ENCODE results near the gene EEF2.
"Not testable (repeated sequence)": the region's sequence is repeated elsewhere in the genome, so short reads cannot be mapped to it uniquely, and the experiment has no call there.

EEF2 gene

GRCh38 chr19:3968556-3969434 lies 16.5 kb downstream of the EEF2 start:
- DNase-seq, result no peak

- not testable (repeated sequence) for DNase-seq
Observed at GRCh38 chr19:3967983-3968382, 17.3 kb downstream of the EEF2 start.

DNA sequence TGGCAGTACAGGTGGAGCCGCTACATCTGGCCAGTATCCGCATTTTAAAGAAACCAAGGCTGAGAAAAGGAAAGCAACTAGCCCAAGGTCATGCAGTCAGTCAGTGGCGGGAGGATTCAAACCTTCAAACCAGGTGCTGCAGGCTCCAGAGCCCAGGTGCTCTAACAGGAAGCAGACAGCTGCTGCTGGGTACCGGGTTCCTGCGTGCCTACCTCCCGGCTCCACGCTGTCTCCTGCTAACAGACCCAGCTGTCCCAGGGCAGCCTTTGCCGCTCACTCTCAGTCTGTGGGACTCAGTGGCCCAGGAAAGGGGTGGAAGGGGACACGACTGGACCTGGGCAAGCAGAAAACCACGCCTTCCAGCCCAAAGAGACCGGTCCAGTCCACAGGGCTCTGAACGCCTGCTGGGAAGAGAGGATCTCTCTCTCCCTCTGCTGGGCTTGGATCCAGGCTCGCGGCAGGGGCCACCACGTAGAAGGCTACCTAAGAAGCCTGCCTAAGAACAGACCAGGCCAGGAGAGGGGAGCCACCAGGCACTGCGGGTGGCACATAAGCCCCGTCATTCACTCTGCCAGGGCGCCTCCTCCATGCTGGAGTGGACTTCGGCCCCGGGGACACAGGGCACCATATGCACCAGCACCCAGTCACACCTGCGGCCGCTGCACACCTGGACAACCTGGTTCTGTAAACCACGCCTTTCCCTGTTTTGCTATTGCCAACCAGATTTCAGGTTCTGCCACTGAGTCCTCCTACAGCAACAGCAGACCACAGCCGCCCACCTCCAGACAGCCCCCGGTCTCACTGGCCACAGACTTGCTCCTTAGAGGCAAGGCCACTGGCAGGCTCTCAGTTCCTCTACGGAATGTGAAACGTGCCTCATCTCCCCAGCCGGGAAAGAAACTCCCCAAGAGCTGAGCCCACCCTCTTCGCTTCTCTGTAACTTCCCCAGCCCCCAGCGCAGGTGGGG lies 18.9 kb downstream of the EEF2 start:
- no peak for DNase-seq

DNA sequence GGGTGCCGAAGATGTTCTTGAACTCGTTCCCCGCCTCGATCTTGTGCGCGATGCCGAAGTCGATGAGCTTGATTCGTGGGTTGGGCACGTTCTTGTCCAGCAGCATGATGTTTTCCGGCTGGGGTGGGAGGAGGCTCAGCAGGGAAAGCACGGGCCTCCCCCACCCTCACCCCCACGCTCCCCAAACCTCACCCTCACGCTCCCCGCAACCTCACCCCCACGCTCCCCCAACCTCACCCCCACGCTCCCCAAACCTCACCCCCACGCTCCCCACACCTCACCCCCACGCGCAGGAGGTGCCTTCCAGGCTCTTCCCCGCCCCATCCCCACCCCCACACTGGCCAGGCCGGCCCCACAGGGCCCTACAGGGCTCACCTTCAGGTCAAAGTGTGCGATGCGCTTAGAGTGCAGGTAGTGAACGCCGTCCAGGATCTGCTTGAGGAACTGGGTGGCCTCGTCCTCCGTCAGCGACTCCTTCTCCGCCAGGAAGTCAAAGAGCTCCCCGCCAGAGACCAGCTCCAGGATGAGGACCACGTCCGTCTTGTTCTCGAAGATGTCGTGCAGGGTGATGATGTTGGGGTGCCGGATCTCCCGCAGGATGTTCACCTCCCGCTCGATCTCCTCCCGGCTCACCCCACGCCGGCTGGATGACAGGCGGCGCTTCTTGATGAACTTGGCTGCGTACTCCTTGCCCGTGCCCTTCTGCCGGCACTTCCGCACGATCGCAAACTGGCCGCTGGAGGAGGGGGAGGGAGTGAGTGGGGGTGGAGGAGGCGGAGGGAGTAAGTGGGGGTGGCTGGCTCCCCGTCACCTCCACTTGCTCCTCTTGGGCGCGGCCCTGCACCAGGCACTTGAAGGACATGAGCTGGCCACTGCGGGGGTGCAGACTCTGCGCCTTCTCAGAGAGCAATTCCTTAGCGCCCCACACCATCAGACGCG lies 20.7 kb downstream of the EEF2 start:
- no peak for DNase-seq

- DNase-seq, result no peak
Observed at GRCh38 chr19:3963458-3964255, 21.6 kb downstream of the EEF2 start.

DNA sequence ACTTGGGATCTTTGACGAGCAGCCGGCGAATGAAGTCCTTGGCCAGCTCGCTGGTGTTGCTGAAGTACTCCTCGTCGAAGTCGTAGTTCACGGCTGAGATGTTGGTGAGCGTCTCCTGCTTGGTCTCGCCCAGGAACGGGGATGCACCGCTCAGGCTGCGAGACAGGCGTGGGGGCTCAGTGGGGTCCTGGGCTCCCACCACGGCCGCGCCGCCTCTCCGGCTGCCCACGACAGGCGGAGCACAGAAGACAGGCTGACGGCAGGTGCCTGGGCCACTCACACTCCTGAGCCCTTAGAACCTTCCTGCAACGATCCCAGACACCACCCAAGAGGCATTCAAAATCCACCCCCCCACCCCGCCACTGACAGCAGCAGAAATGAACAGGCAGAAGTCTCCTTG lies 24.3 kb downstream of the EEF2 start:
- DNase-seq, result no peak

- no peak for DNase-seq
Observed at GRCh38 chr19:3959766-3960131, 25.5 kb downstream of the EEF2 start.

DNA sequence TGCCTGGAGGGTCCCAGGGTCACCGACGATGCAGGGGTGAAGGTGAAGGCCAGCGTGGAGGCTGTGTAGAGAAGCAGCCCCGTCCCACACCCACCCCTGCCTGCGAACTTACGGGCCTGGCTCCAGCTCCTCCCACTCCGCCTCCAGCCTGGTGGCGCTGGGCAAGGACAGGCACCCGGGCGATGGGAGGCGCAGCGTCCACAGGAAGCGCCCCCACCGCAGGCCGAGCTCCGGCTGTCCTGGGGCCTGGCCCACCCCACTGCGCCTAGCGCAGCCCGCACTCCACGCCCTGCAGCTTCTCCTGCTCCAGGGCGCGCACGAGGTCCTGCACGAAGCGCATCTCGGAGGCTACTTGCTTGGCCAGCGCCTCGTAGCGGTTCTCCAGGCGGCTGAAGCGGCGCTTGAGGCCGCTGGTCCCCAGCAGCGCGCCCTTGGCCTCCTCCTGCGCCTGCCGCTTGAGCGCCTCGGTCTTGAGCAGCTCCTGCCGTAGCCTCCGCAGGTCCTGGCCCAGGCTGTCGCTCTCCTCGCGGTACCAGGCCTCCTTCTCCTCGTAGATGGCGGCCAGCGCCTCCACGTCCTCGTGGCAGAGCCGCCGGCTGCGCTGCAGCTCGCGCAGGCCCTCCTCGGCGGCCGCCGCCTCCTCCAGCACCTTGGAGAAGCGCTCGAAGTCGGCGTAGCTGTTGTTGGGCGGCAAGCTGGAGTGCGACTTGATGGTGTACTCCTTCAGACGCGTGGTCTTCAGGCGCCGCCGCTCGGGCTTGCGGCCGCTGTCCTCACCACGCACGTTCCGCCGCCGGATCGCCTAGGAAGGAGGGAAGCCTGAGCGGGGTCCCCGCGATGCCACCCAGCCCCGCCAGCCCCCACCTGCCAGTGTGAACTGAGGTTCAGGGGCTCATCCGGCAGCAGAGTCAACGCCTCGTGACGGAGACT lies 26.2 kb downstream of the EEF2 start:
- DNase-seq, result no peak

GRCh38 chr19:3955688-3956087 lies 29.6 kb downstream of the EEF2 start:
- DNase-seq, result no peak

DNA sequence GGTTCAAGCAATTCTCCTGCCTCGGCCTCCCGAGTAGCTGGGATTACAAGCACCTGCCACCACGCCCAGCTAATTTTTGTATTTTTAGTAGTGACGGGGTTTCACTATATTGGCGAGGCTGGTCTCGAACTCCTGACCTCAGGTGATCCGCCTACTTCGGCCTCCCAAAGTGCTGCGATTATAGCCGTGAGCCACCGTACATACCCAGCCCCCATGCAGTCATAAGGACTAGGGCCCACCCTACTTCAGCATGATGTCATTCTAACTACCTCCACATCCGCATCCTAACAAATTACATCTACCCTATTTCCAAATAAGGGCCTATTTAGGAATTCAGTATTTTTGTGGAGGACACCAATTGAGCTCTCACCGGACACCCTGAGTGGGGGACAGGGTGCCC lies 30.0 kb downstream of the EEF2 start:
- DNase-seq, result not testable (repeated sequence)

DNA sequence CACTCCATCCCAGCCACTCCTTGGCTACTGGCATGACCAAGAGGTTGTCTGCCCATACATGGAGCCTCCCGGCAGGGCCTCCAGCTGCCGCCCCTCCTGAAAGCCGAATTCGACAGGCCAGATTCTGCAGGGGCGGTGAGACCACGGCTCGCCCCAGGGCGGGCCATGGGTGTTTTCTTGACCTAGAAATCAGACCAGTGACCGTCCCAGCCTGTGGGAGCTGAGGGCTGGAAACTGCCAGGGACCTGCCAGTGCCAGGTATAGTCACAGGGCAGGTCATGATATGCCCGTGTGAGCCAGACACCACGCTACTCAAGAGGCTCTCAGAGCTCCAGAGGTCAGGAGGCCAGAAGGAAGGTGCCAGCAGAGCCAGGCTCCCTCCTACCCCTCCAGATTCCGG lies 31.2 kb downstream of the EEF2 start:
- no peak for DNase-seq

DNA sequence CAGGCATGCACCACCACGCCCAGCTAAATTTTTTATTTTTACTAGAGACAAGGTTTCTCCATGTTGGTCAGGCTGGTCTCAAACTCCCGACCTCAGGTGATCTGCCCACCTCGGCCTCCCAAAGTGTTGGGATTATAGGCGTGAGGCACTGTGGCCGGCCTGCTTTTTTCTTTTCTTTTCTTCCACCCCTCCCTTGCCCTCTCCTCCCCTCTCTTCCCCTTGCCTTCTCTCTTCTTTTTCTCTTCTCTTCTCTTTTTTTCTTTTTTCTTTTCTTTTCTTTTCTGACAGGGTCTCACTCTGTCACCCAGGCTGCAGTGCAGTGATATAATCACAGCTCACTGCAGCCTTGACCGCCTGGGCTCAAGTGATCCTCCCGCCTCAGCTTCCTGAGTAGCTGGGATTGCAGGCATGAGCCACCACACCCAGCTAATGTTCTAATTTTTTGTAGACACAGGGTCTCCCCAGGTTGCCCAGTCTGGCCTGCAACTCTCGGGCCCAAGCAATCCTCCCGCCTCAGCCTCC lies 32.4 kb downstream of the EEF2 start:
- DNase-seq, result not testable (repeated sequence)

DNA sequence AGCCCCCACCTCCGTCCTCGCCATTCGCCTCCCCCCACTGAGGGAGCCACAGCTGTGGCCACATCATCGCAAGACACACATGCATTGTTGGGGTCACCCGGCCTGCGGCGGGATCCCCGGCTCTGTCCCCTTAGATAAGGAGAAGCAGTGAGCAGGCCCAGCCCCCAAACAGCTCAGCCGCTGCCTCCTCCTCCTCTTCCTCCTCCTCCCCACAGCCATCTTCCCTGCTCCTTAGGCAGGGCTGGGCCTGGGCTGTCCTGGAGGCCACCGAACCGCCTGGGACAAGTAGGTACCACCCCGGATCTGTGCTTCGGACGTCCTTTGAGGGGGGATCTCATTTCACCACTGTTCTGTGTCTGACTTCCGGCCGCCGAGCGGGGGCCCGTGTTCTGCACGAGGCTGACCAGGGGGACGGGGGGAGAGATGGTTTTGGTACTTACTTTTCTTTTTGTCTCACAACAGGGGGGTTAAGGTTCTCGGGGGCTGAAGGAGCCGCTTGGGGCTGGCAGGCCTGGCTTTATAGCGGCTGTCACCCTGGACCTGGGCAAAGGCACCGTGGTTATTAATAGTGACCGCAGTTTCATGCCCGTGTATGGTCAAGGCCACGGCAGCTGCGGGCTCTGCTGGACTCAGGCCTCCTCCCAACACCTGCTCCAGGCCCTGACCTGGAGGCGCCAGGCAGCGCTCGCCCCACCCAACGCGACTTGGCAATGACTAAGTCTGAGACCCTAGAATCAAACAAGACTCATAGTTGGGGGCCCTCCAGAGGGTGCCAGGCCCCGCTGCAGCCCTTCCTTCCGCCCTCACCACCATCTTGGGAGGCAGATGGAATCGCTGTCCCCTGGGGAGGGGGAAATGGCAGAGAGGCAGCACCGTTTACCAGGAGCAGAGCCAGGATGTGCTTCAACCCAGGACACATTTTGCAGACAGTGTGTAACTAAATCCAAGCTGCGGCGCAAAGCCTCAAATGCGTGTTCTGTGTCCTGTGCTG lies 34.1 kb downstream of the EEF2 start:
- DNase-seq, result no peak

DNA sequence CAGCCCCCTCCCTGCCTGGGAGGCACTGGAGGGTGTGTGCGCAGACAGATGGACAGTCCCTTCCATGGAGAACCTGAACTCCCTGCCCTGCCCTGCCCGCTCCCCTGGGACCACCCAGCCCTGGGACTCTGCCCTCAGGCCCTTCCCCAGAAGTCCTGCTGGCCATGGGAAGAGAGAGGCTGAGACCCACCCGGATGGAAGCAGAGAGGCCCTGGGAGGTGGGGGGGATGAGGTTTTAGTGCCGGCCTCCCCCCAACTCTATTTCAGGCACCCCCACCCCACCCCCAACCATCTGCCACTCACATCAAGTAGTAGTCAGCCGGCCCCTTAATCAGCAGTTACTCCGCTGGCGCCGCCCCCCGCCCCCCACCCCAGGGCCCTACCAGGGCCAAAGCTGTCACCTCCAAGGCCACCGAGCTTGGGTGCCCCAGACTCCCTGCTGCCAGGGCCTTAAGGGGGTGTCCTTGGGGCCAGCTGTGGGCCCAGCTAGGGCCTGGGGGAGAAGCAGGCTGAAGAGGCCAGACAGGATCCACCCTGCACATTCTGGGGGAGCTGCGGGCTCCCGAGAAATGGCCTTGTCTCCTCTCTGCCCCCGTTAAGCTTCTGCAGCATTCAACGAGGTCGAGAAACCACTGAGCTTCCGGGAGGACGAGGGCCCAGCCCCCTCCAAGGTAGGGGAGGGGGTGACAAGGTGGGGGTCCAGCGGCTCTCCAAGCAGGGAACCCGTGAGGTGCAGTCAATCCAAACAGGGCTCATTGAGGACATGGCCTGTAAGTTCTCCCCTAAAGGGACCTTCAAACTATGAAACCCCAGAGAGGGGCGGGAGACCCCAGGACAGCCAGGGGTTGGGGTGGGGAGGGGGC lies 35.0 kb downstream of the EEF2 start:
- DNase-seq, result no peak

DNA sequence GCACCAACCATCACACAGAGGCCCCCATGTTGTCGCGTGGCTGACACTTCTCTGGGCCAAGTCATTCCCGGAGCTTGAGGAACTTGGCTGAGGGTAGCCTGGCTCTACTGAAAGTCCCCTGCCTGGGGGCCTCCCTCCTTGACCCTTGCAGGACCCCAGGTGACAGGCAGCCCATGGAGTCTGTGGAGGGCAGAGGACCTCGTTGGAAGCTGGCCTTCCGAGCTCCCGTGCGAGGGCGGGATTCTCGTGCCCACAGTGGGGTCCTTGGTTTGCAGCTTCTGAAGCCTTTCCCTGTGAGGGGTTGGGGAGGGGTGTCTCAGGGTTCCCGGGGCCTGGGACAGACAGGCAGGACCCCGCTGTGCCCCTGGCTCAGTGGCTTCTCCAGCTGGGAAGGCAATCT lies 36.0 kb downstream of the EEF2 start:
- no peak for DNase-seq

- not testable (repeated sequence) for DNase-seq
Observed at GRCh38 chr19:3947316-3947933, 37.8 kb downstream of the EEF2 start.

- no peak for DNase-seq
Observed at GRCh38 chr19:3945838-3946237, 39.4 kb downstream of the EEF2 start.
